Measurements from ENCODE around the gene HP1BP3.

Gene HP1BP3

GRCh38 chr1:20726118-20726911 lies 60.8 kb downstream of the HP1BP3 start:
- no peaks in the 10 kb centered on the region for H3K79me2 ChIP-seq
- H3K27ac ChIP-seq, result no peak overlapping the region
- no peak overlapping the region for H3K4me2 ChIP-seq (ENCODE audit: low read length)
- no peaks in the 10 kb centered on the region for H3K4me1 ChIP-seq
- H3K27me3 ChIP-seq (ENCODE audit: control insufficient read depth, insufficient read depth, low read length), result no peaks in the 10 kb centered on the region
- H3K9ac ChIP-seq, result no peak overlapping the region
- TF ChIP-seq CTCF (IDR thresholded peaks at IDR 0.05), result no peak
- no peak overlapping the region for H3K4me3 ChIP-seq (ENCODE audit: low read depth, low read length)
- no peaks in the 10 kb centered on the region for H3K36me3 ChIP-seq (ENCODE audit: control insufficient read depth, insufficient read depth, low read length)
- no peak overlapping the region for H2AFZ ChIP-seq
- H3K9me3 ChIP-seq (ENCODE audit: control insufficient read depth, low read length), result no peaks in the 10 kb centered on the region

- no peak overlapping the region for H3K4me2 ChIP-seq (ENCODE audit: low read length)
- no peaks in the 10 kb centered on the region for H3K27me3 ChIP-seq (ENCODE audit: control insufficient read depth, insufficient read depth, low read length)
- no peaks in the 10 kb centered on the region for H3K36me3 ChIP-seq (ENCODE audit: control insufficient read depth, insufficient read depth, low read length)
Measured at GRCh38 chr1:20725189-20726117, 61.7 kb downstream of the HP1BP3 start.

GRCh38 chr1:20724364-20725188 lies 62.5 kb downstream of the HP1BP3 start:
- Histone ChIP-seq H3K9ac (no peak overlapping the region), H2AFZ (no peak overlapping the region), H3K4me1 (no peaks in the 10 kb centered on the region), H3K27me3 (ENCODE audit: control insufficient read depth, insufficient read depth, low read length) (no peaks in the 10 kb centered on the region), H3K79me2 (no peaks in the 10 kb centered on the region), H3K4me3 (ENCODE audit: low read depth, low read length) (no peak overlapping the region), H3K27ac (no peak overlapping the region), H3K9me3 (ENCODE audit: control insufficient read depth, low read length) (no peaks in the 10 kb centered on the region), H3K36me3 (ENCODE audit: control insufficient read depth, insufficient read depth, low read length) (no peaks in the 10 kb centered on the region), H3K4me2 (ENCODE audit: low read length) (no peak overlapping the region)
- TF ChIP-seq CTCF (IDR thresholded peaks at IDR 0.05), result no peak

More at GRCh38 chr1:20725189-20726117, 61.7 kb downstream of the HP1BP3 start:
- TF ChIP-seq CTCF (IDR thresholded peaks at IDR 0.05), result no peak
- no peak overlapping the region for H3K9ac ChIP-seq
- H3K27ac ChIP-seq, result no peak overlapping the region
- no peaks in the 10 kb centered on the region for H3K79me2 ChIP-seq
- H3K9me3 ChIP-seq (ENCODE audit: control insufficient read depth, low read length), result no peaks in the 10 kb centered on the region
- H2AFZ ChIP-seq, result no peak overlapping the region
- no peaks in the 10 kb centered on the region for H3K4me1 ChIP-seq
- H3K4me3 ChIP-seq (ENCODE audit: low read depth, low read length), result no peak overlapping the region

GRCh38 chr1:20723537-20724363 lies 63.4 kb downstream of the HP1BP3 start:
- Histone ChIP-seq H2AFZ (no peak overlapping the region), H3K27ac (no peak overlapping the region), H3K4me3 (ENCODE audit: low read depth, low read length) (no peak overlapping the region), H3K9me3 (ENCODE audit: control insufficient read depth, low read length) (no peaks in the 10 kb centered on the region), H3K79me2 (no peaks in the 10 kb centered on the region), H3K4me1 (no peaks in the 10 kb centered on the region), H3K27me3 (ENCODE audit: control insufficient read depth, insufficient read depth, low read length) (no peaks in the 10 kb centered on the region), H3K4me2 (ENCODE audit: low read length) (no peak overlapping the region), H3K9ac (no peak overlapping the region), H3K36me3 (ENCODE audit: control insufficient read depth, insufficient read depth, low read length) (no peaks in the 10 kb centered on the region)
- TF ChIP-seq CTCF (IDR thresholded peaks at IDR 0.05), result no peak
